GM12892 (cell line): ENCODE measurements around the gene TMEM138.
"Not testable (repeated sequence)": the region's sequence is repeated elsewhere in the genome, so short reads cannot be mapped to it uniquely, and the experiment has no call there.

Source experiments
- DNase-seq: peaks from one replicate; pipeline ENCODE4 v3.0.0; 2011; ENCODE audit not compliant: insufficient read length
- FAIRE-seq: peaks from 2 replicates; lab custom pipeline; 2011; peaks lifted over from hg19 to GRCh38; lab: Jason Lieb, UNC
- POLR2A ChIP-seq: IDR thresholded peaks from 2 replicates; pipeline ENCODE4 v1.6.1; 2011; ENCODE audit warnings: low read depth, low read length, control low read depth
- POLR2AphosphoS5 ChIP-seq: IDR thresholded peaks from 2 replicates; pipeline ENCODE4 v1.6.1; 2011; ENCODE audit warnings: low read depth, low read length, control low read depth
- TAF1 ChIP-seq: IDR thresholded peaks from 2 replicates; pipeline ENCODE4 v1.6.1; 2011; ENCODE audit warnings: low read depth, mild to moderate bottlenecking, control low read depth, low read length, borderline replicate concordance

TMEM138 gene

GRCh38 chr11:61372659-61373420, 10.7 kb downstream of the TMEM138 start:
- TF ChIP-seq TAF1: no peak
- no peak for TF ChIP-seq POLR2AphosphoS5
- no peak for TF ChIP-seq POLR2A
- DNase-seq: no peak
- FAIRE-seq: no peak

- FAIRE-seq (no peak), DNase-seq (no peak)
- TF ChIP-seq POLR2AphosphoS5 (no peak), POLR2A (no peak), TAF1 (no peak)
These were observed 13.6 kb downstream of the TMEM138 start for GRCh38 chr11:61375761-61376108.

- no peak for FAIRE-seq
- TF ChIP-seq TAF1: no peak
- no peak for DNase-seq
These were observed 15.4 kb downstream of the TMEM138 start for GRCh38 chr11:61377461-61378160.

GRCh38 chr11:61378713-61379313, 16.6 kb downstream of the TMEM138 start:
- TF ChIP-seq TAF1: no peak
- TF ChIP-seq POLR2AphosphoS5: no peak
- no peak for TF ChIP-seq POLR2A
- no peak for FAIRE-seq
- no peak for DNase-seq

- FAIRE-seq (no peak), DNase-seq (no peak)
- TF ChIP-seq TAF1: no peak
- no peak for TF ChIP-seq POLR2A
- no peak for TF ChIP-seq POLR2AphosphoS5
These were observed 18.7 kb downstream of the TMEM138 start for GRCh38 chr11:61380884-61381283.

- not testable (repeated sequence) for DNase-seq, FAIRE-seq
These were observed 21.7 kb downstream of the TMEM138 start for GRCh38 chr11:61383859-61384258.

- TF ChIP-seq TAF1 (no peak), POLR2A (no peak), POLR2AphosphoS5 (no peak)
- FAIRE-seq (no peak), DNase-seq (no peak)
These were observed 22.4 kb downstream of the TMEM138 start for GRCh38 chr11:61384271-61385242.

GRCh38 chr11:61390161-61390560, 28.0 kb downstream of the TMEM138 start:
- TF ChIP-seq TAF1 (no peak), POLR2A (no peak), POLR2AphosphoS5 (no peak)
- DNase-seq (no peak), FAIRE-seq (no peak)

- DNase-seq (no peak), FAIRE-seq (peak; percentile 30)
- no peak for TF ChIP-seq TAF1
- no peak for TF ChIP-seq POLR2AphosphoS5
- TF ChIP-seq POLR2A: no peak
These were observed 30.9 kb downstream of the TMEM138 start for GRCh38 chr11:61392981-61393595.

- FAIRE-seq (no peak), DNase-seq (no peak)
- TF ChIP-seq TAF1: no peak
- no peak; the same call in 1 of the 2 replicates for TF ChIP-seq POLR2AphosphoS5
These were observed 39.0 kb downstream of the TMEM138 start for GRCh38 chr11:61401173-61401572.

- no peak for TF ChIP-seq TAF1
- no peak for TF ChIP-seq POLR2A
- no peak for TF ChIP-seq POLR2AphosphoS5
- no peak for DNase-seq
- FAIRE-seq: no peak
These were observed 39.4 kb downstream of the TMEM138 start for GRCh38 chr11:61401573-61401972.
